Esophagus squamous epithelium (tissue), 5 donors: ENCODE measurements around the gene NPAS2. TPM values are rescaled to one million over a fixed set of nuclear protein-coding genes. Genes with fewer than 3 reads are reported as not detected.

ENCODE experiments used
- DNase-seq: peaks from one replicate; lab custom pipeline; 2025; lab: John Stamatoyannopoulos, UW
- H3K27ac ChIP-seq, 4 donors: fragments of 200-600 bp; sonication (generic); one replicate each; pipeline ENCODE4 v1.5.1; 2016 to 2019; ENCODE audit warnings: mild to moderate bottlenecking in 1 of 4
- H3K27me3 ChIP-seq, 4 donors: fragments of 200-600 bp; sonication (generic); 1 replicate in 3 of 4; 2 replicates in 1 of 4; pipeline versions ENCODE4 v1.5.1 to v1.6.0; 2017 to 2021; ENCODE audit warnings: antibody characterized with exemption in 1 of 4
- H3K36me3 ChIP-seq, 3 donors: fragments of 200-600 bp; sonication (generic); one replicate each; pipeline ENCODE4 v1.5.1; 2016 to 2019
- H3K4me1 ChIP-seq, 3 donors: fragments of 200-600 bp; sonication (generic); one replicate each; pipeline ENCODE4 v1.5.1; 2017 to 2019
- H3K4me3 ChIP-seq, 4 donors: fragments of 200-600 bp; sonication (generic); 1 replicate in 3 of 4; 2 replicates in 1 of 4; pipeline ENCODE4 v1.5.1; 2016 to 2019; ENCODE audit warnings: mild to moderate bottlenecking in 2 of 4, moderate library complexity in 1 of 4
- H3K9me3 ChIP-seq, 3 donors: fragments of 200-600 bp; sonication (generic); one replicate each; pipeline ENCODE4 v1.5.1; 2016 to 2019
- POLR2A ChIP-seq, 4 donors: fragments of 450-650 bp; IDR thresholded peaks; one replicate each; pipeline ENCODE4 v1.6.1; 2017; ENCODE audit warnings: antibody characterized with exemption in 4 of 4, mild to moderate bottlenecking in 4 of 4, moderate library complexity in 3 of 4
- WGBS, 2 donors: methylation state at CpG; one replicate each; pipeline ENCODE4 v1.1.5; 2018; 5-methylcytosine and 5-hydroxymethylcytosine counted together
- intact Hi-C: fragments of 100-400 bp; cut with DNase I; formaldehyde crosslinking; loops from one replicate; pipeline ENCODE4 v1.15.0; 2022
- total RNA-seq, 4 donors: library from RNA; depleted of rRNA; stranded (reverse); fragments of >200 nt; gene quantifications; one replicate each; pipeline ENCODE4 v1.1.0, GENCODE V29; 2016
- TF ChIP-seq, protein P1 (sequence below), 6 experiments: fragments of 450-650 bp in 4 of 6; fragments of 200-600 bp in 2 of 6; sonication (generic) in 2 of 6; IDR thresholded peaks; one replicate each; pipeline ENCODE4 v1.5.1; 2016 to 2019; ENCODE audit warnings: antibody characterized with exemption in 6 of 6, mild to moderate bottlenecking in 4 of 6, moderate library complexity in 4 of 6
- donor health status: DM: yes; HTN: yes; CAD: no.

The NPAS2 gene
- total RNA-seq, 4 donors from 2014 or later = 29.1 to 64.2 (median 39.1) TPM

DNA sequence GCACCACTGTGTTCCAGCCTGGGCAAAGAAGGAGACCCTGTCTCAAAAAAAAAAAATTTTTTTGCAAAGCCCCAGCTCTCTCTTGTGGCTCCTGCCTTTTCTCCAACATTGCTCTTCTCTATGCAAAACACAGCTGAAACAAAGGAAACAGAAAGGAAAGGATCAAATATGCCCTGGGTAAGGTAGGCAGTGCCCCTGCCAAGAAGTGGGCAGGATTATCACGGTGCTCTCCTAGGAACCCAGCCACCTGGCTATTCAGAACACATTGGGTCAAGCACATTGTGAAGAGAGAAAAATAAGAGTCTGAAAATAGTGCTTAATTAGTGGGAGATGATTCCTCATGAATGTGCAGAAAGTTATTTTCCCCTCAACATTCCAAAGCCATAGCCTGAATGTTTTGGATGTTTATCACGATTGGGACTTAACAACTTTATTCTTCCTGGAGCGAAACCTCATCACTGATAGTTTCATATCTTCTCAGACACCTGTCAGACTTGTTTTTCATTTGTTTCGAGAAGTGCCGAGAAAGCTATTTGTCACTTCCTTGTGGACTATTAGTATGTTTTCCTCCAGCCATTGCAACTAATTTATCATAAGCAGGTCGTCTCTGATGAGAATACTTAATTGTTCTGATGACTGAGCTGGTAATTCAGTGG, 139.4 kb downstream of the NPAS2 start:
- Histone ChIP-seq H3K4me1 (peaks cover 0 to 28% (median 14%) of the 10 kb centered on the region in 3 donors), H3K4me3 (no peak overlapping the region), H3K27me3 (no peaks in the 10 kb centered on the region), H3K9me3 (no peaks in the 10 kb centered on the region), H3K27ac (peak overlapping the region in 1 of 4 donors; percentile 20), H3K36me3 (peaks cover 0 to 29% (median 0%) of the 10 kb centered on the region in 3 donors)
- intact Hi-C loops = no loop called here
- DNase-seq = no peak
- WGBS, 2 donors = 20 to 40% methylated on average over 6 of the region's 6 CpGs
- TF ChIP-seq POLR2A (IDR thresholded peaks at IDR 0.05) = no peak

DNA sequence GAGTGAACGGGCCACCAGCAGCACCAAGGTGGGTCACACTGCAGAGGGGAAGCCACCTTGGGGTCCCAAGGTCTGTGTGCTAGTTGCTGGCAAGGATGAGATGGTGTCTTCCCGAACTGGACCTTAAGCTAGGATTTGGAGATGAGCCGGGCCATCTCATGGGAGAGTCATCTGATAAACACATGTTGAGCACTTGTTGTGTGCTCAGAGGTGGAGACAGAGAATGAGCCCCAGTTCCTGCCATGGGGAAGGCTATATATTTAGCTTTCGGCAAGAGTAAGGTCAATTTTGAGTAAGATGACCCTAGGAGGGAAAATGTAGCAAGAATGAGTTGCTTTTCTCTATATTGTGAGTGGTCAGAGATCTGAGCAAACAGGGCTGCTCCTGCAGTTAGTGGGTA, 140.7 kb downstream of the NPAS2 start:
- peaks cover 0 to 37% (median 0%) of the 10 kb centered on the region in 3 donors for H3K36me3 ChIP-seq
- intact Hi-C loops = no loop called here
- WGBS, 2 donors = 83 to 90% methylated on average over 2 to 3 of the region's 4 CpGs
- H3K4me3 ChIP-seq = no peak overlapping the region
- no peak overlapping the region for H3K27ac ChIP-seq
- H3K9me3 ChIP-seq = no peaks in the 10 kb centered on the region
- no peaks in the 10 kb centered on the region for H3K27me3 ChIP-seq
- DNase-seq = no peak
- H3K4me1 ChIP-seq = peaks cover 0 to 28% (median 14%) of the 10 kb centered on the region in 3 donors
- TF ChIP-seq POLR2A (IDR thresholded peaks at IDR 0.05) = no peak
- TF ChIP-seq, protein P1, sequence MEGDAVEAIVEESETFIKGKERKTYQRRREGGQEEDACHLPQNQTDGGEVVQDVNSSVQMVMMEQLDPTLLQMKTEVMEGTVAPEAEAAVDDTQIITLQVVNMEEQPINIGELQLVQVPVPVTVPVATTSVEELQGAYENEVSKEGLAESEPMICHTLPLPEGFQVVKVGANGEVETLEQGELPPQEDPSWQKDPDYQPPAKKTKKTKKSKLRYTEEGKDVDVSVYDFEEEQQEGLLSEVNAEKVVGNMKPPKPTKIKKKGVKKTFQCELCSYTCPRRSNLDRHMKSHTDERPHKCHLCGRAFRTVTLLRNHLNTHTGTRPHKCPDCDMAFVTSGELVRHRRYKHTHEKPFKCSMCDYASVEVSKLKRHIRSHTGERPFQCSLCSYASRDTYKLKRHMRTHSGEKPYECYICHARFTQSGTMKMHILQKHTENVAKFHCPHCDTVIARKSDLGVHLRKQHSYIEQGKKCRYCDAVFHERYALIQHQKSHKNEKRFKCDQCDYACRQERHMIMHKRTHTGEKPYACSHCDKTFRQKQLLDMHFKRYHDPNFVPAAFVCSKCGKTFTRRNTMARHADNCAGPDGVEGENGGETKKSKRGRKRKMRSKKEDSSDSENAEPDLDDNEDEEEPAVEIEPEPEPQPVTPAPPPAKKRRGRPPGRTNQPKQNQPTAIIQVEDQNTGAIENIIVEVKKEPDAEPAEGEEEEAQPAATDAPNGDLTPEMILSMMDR (IDR thresholded peaks at IDR 0.05) = no peak

DNA sequence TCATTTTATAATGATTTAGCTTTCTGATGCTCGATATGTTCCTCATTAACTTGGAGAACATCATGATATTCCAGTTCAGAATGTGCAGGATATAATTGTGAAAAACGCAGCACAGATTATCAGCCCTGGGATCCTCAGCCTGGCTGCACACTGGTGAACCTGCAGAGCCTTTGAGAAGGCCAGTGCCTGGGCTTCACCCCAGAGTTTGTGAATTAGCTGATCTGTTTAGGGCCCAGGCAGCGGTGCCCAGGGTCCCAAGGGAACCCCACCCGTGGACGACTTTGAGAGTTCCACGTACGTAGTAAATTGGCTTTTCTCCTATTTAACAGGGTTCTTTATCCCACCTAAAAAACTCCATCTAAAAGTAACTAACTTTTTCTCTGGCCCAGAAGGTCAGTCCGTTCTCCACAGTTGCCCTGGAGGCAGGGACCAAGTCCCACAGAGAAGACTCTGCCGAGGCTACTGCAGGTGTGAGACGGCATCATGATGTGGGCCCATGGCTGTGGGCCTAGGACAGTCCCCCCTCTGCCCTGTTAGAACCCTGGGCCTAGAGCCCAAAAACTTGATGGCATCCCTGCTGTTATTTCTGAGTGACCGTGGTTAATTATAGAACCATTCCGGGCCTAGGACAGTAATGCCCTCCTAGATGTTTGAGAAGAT, 142.6 kb downstream of the NPAS2 start:
- H3K9me3 ChIP-seq = no peaks in the 10 kb centered on the region
- H3K27me3 ChIP-seq = no peaks in the 10 kb centered on the region
- H3K36me3 ChIP-seq = peaks cover 0 to 35% (median 0%) of the 10 kb centered on the region in 3 donors
- intact Hi-C loops = no loop called here
- no peak overlapping the region for H3K27ac ChIP-seq
- peaks cover 0 to 24% (median 14%) of the 10 kb centered on the region in 3 donors for H3K4me1 ChIP-seq
- no peak overlapping the region for H3K4me3 ChIP-seq
- TF ChIP-seq, protein P1 (IDR thresholded peaks at IDR 0.05) = no peak
- no peak for TF ChIP-seq POLR2A (IDR thresholded peaks at IDR 0.05)
- DNase-seq = no peak
- WGBS, 2 donors = 89 to 92% methylated on average over 11 to 12 of the region's 12 CpGs

DNA sequence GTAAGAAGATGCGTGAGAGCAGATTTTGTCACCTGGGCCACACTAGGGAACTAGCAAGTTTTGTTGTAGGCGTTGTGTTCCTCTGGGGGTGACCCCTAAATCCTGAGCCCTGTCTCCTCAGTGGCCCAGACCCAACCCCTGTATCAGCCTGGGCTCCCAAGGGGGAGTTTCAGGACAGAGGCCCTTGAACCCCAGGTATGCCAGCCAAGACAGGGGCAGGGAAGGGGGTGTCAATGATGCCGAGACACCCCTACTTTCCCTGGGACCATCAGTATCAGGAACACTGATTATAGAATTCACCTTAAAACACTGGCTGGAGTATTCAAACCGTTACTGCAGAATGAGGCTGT, 143.1 kb downstream of the NPAS2 start:
- TF ChIP-seq POLR2A (IDR thresholded peaks at IDR 0.05) = no peak
- Histone ChIP-seq H3K36me3 (peaks cover 0 to 40% (median 0%) of the 10 kb centered on the region in 3 donors), H3K4me3 (no peak overlapping the region), H3K27me3 (no peaks in the 10 kb centered on the region), H3K9me3 (no peaks in the 10 kb centered on the region), H3K4me1 (peaks cover 0 to 19% (median 10%) of the 10 kb centered on the region in 3 donors), H3K27ac (no peak overlapping the region)
- intact Hi-C loops = no loop called here
- WGBS, 2 donors = 73 to 92% methylated on average over 2 to 3 of the region's 4 CpGs
- no peak for DNase-seq

DNA sequence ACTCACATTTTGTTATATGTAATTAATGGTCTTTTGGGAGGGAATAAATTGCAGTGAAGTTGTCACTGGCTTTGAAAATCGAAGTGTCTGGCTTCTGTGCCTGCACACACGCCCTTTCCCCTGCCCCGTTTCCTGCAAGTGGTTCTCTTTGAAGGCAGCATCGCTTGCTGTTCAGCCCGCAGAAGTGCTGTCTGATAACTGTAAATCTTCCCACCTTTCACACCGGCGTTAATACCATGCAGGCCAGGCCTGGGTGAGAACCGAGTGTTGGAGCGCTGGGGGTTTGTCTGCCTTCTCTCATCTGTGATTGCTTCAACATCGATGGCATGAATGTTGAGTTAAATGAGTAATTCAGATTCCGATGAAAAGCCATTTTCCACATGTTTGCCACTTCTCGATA, 144.3 kb downstream of the NPAS2 start:
- H3K9me3 ChIP-seq = no peaks in the 10 kb centered on the region
- WGBS, 2 donors = 71 to 88% methylated on average over 7 to 10 of the region's 12 CpGs
- H3K36me3 ChIP-seq = peaks cover 0 to 52% (median 6%) of the 10 kb centered on the region in 3 donors
- no peaks in the 10 kb centered on the region for H3K27me3 ChIP-seq
- intact Hi-C loops = no loop called here
- H3K4me3 ChIP-seq = no peak overlapping the region
- TF ChIP-seq POLR2A (IDR thresholded peaks at IDR 0.05) = no peak
- TF ChIP-seq, protein P1 (IDR thresholded peaks at IDR 0.05) = no peak
- H3K4me1 ChIP-seq = peaks cover 0 to 7% (median under 1%) of the 10 kb centered on the region in 3 donors
- H3K27ac ChIP-seq = no peak overlapping the region
- DNase-seq = no peak

DNA sequence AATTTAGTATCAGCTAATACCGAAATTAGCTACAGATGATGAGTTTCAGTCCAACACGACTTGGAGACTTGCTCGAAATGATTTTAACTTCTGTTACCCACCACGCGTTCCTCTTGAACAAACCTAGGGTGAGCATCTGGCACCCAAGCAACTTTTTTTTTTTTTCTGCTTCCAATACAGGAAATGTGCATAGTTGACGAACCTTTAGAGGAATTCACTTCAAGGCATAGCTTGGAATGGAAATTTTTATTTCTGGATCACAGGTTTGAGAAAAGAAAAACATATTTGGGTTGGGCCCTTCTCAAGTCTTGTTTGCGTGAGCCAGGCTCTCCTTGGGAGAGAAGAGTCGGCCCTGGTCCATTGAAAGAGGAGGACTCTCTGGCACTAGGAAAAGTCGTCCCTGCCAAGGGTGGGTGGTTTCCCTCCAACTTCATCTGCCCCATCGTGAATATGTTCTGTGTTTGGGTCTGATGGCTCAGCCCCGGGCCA, 144.8 kb downstream of the NPAS2 start:
- no peaks in the 10 kb centered on the region for H3K9me3 ChIP-seq
- no peak for DNase-seq
- intact Hi-C loops = no loop called here
- no peak overlapping the region for H3K27ac ChIP-seq
- TF ChIP-seq, protein P1 (IDR thresholded peaks at IDR 0.05) = no peak
- no peaks in the 10 kb centered on the region for H3K27me3 ChIP-seq
- no peak overlapping the region for H3K4me3 ChIP-seq
- H3K36me3 ChIP-seq = peaks cover 0 to 57% (median 6%) of the 10 kb centered on the region in 3 donors
- peaks cover 0 to 2% (median 0%) of the 10 kb centered on the region in 3 donors for H3K4me1 ChIP-seq
- WGBS, 2 donors = 74 to 89% methylated on average over 11 of the region's 11 CpGs
